ENCODE results near the gene PAN2.
"Not testable (repeated sequence)": the region's sequence is repeated elsewhere in the genome, so short reads cannot be mapped to it uniquely, and the experiment has no call there.

The PAN2 gene

DNA sequence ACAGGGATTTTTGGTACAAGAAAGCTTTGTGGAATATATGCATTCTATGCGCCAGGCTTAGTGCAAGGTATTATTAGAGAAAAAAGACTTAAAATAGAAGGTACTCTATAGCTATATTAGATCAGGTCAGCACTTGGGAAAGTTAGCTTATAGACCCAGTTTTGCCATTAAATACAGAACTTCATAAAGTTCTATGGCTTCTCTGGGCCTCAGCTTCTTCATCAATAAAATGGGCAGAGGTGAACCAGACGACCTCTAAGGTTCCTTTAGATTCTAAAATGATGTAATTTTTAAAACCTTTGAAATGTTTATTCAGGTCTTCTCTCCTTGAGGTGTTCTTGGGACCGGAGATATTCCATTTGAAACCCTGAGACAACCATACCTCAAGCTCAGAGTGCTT is 25.1 kb downstream of the PAN2 start:
- DNase-seq (ENCODE audit: low read depth) = no peak

DNA sequence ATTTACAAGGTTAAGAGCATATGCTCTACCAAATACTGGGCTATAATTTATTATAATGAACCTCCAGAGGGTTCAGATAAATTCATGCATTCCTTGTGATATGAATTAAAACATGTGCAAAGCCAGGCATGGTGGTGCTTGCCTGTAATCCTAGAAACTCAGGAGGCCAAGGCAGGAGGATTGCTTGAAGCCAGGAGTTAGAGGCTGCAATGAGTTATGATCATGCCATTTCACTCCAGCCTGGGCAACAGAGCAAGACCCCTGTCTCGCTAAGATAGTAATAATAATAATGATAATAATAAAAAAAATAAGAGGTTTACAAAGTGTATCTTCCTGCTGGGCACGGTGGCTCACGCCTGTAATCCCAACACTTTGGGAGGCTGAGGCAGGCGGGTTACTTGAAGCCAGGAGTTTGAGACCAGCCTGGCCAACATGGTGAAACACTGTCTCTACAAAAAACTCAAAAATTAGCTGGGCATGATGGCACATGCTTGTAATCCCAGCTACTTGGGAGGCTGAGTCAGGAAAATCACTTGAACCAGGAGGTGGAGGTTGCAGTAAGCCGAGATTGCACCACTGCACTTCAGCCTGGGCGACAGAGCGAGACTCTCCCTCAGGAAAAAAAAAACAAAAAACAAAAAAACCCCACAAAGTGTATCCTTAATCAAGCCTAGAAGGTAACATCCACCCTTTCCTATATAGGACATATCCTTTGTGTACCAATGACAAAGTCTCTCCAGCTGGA is 26.4 kb downstream of the PAN2 start:
- DNase-seq (ENCODE audit: low read depth) = no peak

DNA sequence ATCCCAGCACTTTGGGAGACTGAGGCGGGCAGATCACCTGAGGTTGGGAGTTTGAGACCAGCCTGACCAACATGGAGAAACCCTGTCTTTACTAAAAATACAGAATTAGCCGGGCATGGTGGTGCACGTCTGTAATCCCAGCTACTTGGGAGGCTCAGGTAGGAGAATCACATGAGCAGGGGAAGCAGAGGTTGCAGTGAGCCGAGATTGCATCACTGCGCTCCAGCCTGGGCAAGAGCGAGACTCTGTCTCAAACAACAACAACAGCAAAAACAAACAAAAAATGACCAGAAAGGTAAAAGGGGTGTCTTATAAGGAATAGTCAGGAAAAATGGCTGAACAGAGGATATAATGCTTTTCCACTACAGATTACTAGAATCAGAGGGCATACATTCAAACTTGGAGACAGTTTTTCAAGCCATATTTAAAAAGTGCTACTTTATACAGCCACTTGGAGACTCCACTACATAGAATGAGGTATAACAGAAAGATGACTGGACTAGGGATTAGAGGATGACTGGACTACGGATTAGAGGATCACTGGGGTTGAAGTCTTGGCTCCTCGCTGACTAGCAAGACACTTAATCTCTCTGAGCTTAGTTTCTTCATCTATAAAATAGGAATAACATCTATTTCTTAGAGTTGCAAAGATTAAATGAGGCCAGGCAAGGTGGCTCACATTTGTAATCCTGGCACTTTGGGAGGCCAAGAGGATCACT is 28.8 kb downstream of the PAN2 start:
- no peak for DNase-seq (ENCODE audit: low read depth)

DNA sequence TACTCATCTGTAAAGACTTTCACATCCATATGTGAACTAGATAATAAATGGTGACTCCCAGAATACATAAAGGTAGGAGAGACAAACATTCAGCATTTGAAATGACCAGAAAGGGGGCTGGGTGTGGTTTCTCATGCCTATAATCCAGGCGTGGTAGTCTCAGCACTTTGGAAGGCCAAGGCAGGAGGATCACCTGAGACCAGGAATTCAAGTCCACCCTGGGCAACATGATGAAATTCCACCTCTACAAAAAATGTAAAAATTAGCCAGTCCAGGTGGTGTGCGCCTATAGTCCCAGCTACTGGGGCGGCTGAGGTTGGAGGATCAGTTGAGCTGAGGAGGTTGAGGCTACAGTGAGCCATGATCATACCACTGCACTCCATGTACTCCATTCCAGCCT is 29.5 kb downstream of the PAN2 start:
- DNase-seq (ENCODE audit: low read depth) = no peak

DNA sequence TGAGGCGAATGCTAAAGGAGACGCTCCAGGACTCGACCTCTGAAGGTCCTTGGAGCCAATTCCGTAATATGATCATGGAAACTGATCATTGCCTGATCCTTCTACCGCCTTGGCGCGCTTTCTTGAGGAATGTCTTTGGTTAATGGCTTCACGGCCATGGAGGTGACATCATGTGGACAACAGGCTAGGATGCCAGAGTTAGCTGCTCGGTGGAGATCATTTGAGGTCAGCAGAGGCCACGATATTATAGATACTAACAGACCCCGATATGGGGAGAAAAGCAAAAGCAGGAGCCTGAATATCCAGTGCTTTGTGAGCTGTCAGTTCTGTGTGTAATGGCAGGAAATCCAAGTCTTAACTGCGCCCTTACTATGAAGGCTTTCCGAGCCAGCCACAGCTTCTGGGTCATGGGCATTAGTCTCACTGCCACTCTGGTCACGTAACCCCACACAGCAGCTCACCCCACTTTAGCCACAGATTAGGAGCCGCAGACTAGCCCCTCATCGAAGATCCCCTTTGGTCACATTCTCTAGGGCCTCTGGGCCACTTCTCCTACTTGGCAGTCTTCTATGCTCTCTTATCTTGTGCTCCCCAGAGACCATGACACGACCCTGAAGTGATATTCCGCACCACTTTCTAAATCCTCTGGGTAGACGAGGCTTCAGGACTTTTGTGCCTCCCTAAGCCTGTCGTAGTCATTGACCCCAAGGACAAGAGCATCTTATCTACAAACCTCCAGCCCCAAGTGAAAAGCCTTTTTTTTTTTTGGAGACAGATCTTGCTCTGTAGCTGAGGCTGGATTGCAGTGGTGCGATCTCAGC is 32.9 kb downstream of the PAN2 start:
- DNase-seq (ENCODE audit: low read depth) = no peak

DNA sequence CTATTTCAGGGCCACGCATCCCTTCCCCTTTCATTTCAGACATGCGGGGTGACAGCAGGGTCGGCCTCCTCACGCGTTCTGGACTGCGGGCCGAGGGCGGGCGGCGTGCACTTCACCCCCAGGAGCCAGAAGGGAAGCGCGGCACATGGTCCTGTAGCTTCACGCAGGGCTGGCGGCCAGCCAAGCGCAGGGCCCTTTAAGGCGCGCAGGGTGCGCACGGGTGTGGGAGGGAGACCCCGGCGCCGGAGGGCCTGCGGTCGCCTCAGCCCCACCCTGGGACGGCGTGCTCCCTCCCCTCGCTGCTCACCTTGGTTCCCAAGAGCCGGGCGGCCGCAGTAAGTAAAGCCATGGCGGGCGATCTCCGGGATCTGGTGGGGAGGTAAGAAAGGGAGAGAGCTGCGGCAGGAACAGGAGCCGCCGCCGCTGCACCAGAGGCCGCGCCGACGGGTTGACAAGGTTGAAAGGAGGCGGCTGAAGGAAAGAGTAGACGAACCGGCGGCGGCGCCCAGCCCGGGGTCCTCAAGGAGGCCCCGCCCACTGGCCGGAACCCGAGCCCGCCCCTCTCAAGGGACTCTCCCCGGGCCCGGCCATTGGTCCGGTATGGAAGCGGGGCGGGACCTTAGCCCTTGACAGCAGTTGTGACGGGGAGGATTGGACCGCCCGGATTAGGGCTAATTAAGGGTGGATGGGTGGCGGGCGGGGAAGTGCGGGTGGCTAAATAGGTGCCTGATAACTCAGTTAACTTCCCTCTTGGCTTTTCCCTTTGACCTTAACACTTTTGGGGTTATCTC is 33.8 kb downstream of the PAN2 start, which contains the start of gene CS:
TSS of gene CS (minus strand) at position 478 of the 791 bp plus-strand sequence. CDS start at position 349, 129 bp downstream.
- peak; percentile 89 for DNase-seq (ENCODE audit: low read depth)

DNA sequence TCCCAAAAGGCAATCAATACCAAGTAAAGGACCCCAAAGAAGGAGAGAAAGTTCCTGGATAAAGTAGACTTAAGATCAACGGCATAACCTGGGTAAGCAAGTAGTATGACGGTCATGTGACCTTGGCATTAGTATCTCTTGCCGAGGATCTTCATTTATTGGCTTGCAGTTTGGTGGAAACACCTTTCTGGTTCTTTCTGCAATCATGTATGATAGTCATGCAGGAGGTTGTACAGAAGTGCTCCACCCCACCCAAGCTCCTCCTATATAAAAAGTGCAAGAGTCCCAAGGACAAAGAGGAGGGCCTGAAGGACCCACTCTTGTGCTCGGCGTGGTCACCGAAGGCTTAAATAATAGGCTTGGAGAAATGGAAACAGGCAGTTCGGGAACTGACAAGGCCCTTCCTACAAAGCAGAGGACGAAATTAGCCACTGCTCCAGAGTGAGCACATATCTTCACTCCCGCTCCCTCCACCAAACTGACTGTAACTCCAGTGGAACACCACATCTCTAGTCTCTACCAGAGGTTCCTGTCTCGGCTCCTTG is 34.4 kb downstream of the PAN2 start:
- DNase-seq (ENCODE audit: low read depth) = no peak

DNA sequence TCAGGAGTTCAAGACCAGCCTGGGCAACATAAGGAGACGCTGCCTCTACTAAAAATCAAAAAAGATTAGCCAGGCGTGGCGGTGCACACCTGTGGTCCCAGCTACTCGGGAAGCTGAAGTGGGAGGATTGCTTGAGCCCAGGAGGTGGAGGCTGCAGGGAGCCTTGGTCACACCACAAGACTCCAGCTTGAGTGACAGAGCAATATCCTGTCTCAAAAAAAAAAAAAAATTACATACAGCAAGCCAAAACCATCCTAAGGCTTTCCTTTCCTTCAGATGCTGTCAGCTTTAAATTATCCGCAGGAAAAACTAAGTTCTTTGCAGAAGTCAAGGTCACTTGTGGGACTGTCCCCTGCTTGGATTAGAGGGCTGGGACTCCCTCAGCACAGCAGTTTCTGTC is 35.0 kb downstream of the PAN2 start:
- no peak for DNase-seq (ENCODE audit: low read depth)

DNA sequence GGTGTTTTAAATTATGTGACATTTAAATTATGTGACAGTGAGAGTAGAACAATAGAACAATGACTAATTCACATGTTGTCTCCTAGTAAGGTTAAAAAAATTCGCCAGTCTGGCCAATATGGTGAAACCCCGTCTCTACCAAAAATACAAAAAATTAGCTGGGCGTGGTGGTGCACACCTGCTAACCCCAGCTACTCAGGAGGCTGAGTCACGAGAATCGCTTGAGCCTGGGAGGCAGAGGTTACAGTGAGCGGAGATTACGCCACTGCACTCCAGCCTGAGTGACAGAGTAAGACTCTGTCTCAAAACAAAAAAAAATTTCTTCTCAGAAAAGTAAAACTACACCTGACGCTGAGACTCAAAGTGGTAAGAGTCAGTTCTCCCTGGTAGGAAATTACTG is 36.4 kb downstream of the PAN2 start:
- no peak for DNase-seq (ENCODE audit: low read depth)

DNA sequence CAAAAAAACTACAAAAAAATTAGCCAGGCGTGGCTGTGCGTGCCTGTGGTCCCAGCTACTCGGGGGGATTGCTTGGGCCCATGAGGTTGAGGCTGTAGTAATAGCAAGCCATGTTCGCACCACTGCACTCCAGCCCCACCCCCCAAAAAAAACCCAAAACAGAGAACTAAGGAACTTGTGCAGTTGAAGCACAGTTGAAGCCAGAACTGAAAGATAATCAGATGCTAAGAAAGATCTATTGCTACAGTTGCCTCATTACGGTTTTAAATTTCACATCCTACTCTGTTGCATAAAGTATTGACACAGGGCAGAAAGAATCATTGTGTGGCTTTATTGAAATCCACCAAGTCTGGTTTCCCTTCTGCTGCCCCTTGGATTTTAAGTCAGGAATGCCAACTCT is 37.5 kb downstream of the PAN2 start:
- no peak for DNase-seq (ENCODE audit: low read depth)

DNA sequence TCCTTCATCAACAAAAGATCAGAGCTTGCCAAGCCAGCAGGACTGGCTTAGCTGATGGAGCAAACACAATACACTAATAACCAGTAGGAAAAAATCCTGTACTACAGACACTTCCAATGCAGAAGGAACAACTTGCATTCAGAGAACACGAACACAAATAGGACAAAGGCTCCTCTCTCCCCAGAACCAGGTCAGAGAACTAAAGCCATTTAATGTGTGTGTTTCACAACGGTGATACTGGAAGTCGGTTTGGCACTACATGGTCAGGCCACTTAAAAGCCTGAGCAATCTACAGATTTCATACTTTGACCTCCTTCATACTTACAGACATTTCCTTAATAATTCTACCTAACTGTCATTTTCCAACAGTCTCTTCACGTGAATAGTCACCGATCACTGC is 40.0 kb downstream of the PAN2 start:
- DNase-seq (ENCODE audit: low read depth) = no peak

DNA sequence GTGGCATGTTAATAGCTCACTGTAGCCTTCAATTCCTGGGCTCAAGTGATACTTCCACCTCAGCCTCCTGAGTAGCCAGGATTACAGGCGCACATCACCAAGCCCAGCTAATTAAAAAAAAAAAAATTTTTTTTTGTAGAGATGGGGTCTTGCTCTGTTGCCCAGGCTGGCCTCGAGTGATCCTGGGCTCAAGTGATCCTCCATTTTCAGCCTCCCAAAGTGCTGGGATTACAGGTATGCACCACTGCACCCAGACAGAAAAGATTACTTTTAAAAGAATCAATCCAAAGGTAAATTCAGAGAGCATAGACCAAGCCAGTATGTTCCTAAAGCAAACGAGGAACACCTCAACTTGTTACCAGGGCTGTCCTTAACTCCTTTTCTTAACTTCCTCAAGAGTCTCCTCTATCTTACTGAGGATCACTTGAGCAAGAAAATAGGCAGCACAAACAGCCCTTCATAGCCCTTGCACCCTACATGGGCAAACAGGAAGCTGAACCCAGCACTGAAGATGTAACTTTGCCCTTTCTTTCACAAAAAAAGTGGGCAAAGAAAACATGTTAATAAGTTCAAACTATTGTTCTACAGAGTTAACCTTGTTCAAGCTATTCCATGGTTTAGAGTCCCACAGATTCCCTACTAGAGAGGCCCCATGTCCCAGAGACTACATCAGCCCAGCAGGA is 45.0 kb downstream of the PAN2 start:
- DNase-seq (ENCODE audit: low read depth) = no peak

DNA sequence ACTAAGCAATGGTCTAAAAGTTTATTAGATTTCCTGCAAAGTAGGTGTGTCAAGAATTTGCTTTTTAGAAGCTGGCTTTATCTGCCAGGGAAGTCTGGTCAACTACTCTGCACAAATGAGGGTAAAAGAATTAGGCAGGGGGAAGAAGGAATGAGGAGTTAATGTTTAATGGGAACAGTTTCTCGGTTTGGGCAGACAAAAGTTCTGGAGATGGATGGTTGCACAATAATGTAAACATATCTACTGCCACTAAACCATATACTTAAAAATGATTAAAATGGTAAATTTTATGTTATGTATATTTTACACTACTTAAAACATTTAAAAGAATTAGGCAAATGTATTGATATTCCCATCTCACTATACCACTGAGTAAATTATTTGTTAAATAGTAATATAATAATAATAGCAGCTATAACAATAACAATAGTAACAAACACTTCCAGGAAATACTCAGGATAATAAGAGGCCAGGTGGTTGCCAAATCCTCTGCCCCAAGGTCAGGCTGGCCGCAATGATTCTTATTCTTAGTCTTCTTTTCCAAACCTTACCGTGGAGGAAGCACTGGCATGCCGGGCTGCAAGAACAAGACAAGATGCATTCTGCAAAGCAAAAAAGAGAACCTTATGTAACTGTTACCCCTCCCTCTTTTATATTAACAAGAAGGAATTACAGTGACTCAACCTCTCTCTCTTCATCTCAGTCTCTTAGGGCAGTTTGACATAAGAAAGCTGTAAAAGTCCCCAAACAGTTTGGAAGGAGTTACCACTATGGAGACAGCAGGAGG is 47.6 kb downstream of the PAN2 start:
- no peak for DNase-seq (ENCODE audit: low read depth)

DNA sequence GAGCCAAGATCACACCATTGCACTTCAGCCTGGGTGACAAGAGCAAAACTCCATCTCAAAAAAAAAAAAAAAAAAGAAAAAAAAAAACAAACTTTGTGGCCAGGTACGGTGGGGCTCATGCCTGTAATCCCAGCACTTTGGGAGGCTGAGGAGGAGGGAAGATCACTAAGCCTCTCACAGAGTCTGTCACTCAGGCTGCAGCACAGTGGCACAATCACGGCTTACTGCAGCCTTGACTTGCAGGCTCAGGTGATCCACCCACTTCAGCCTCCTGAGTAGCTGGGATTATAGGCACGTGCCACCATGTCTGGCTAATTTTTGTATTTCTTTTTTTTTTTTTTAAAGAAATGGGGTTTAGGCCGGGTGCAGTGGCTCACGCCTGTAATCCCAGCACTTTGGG is 49.5 kb downstream of the PAN2 start:
- DNase-seq (ENCODE audit: low read depth) = not testable (repeated sequence)

DNA sequence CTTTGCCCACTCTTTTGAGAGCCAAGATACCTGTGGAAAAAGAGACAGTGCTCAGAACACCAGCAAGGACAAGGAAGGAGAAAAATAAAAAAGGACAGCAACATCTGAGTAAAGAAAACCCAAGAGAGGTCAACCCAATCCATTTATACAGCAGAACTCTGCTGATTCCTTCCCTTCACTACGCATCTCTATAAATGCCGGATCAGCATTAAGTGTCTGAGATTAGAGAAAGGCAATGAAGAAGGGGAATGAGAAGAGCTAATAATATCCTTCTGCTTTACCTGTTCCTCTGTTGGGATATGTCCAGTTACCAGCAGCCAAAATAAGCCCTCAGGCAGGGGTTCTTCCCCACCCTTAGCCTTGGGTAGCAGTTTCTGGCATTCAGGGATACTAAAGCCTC is 51.2 kb downstream of the PAN2 start:
- DNase-seq (ENCODE audit: low read depth) = no peak

DNA sequence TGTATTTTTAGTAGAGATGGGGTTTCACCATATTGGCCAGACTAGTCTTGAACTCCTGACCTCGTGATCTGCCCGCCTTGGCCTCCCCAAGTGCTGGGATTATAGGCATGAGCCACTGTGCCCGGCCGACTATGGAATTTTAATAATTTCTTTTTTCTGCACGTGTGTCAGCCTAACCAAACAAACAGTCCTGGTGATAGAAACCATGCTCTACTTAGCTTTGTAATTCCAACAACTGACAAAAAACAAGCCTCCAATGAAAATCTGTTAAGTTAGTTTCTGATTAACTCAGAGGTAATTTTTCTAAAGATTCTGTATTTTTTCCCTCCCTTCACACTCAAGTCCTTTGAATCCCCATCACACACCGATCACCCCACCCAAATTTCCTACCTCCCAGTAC is 51.8 kb downstream of the PAN2 start:
- DNase-seq (ENCODE audit: low read depth) = no peak

DNA sequence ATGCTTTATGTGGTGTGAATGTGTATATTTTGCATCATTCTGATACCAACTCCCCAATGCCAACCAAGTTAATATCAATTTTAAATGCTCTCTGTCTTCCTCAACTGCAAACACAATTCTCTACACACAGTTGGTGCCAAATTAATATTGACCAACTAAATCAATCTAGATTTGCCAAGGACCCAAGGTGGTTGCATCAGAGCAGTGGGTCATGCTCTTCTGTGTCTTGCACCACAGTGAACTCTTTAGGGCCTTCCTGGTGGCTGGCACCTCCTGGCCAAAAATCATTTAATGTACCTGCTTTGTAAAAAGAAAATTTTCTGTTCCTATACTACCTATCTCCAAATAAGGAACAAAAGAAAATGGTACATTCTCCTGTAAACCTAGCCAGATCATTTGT is 53.0 kb downstream of the PAN2 start:
- no peak for DNase-seq (ENCODE audit: low read depth)

DNA sequence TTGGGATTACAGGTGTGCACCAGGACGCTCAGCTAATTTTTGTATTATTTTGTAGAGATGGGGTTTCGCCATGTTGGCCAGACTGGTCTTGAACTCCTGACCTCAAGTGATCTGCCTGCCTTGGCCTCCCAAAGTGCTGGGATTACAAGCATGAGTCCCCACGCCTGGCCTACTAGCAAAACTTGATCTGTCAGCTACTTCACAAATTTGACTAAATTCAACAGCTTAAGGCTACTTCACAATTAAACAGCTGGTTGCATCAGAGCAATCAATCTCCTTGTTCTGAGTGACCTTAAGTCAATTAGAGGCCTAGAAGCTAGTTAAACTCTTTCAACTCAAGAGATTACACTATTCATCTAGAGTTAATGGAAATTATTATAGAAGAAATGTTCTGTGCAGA is 54.9 kb downstream of the PAN2 start:
- DNase-seq (ENCODE audit: low read depth) = no peak

DNA sequence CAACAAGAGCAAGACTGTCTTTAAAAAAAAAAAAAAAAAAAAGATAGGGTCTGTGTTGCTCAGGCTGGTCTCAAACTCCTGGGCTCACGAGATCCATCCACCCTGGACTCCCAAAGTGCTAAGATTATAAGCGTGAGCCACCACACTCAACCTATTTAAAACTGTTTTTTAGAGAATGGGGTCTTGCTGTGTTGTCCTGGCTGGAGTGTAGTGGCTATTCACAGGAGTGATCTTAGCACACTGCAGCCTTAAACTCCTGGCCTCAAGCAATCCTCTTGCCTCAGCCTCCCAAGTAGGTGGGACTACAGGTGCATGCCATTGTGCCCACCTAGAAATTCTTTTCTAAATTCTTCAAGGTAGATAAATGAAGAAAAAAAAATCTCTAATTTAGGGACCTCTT is 59.5 kb downstream of the PAN2 start:
- no peak for DNase-seq (ENCODE audit: low read depth)

DNA sequence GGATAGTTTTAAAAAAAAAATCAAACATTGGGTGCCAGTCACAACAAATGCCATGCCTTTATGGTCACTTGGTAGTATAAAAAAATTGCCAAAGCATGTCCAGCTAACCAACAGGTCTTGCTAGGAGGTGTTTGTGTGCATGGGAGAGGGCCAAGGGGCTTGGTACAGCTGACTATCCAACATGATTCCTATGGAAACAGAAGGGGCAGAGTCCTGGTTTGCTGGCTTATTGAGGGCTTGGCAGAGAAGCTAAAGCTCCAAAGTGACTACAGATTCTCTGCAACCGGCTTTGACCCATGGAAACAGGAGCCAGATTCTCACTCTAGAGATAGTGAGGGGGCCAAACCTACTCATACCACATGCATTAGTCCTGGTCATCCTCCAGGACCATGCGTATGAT is 61.3 kb downstream of the PAN2 start:
- not testable (repeated sequence) for DNase-seq (ENCODE audit: low read depth)

All from non-pigmented ciliary epithelial cell (primary cell).